ENCODE data around the gene SH3RF2.

The SH3RF2 gene

GRCh38 chr5:146109379-146109778, 173.0 kb downstream of the SH3RF2 start:
- H3K36me3 ChIP-seq (ENCODE audit: control insufficient read depth, insufficient read depth, low read length), result peaks cover 4% of the 10 kb centered on the region
- no peak overlapping the region for H3K4ac ChIP-seq (ENCODE audit: low read depth, low read length)
- no peak overlapping the region for H3K18ac ChIP-seq (ENCODE audit: low read length)
- no peak overlapping the region for H4K8ac ChIP-seq (ENCODE audit: low read depth, low read length)
- H3K56ac ChIP-seq (ENCODE audit: low read length), result no peak overlapping the region
- WGBS (ENCODE audit: extremely low coverage, insufficient coverage, low lambda C conversion rate), result no CpG with 5 or more reads among the region's 1 CpG
- no peak overlapping the region for H2BK15ac ChIP-seq (replicated peaks; ENCODE audit: low read depth)
- H2AK5ac ChIP-seq (ENCODE audit: low read length), result no peak overlapping the region
- H3K79me2 ChIP-seq (ENCODE audit: control insufficient read depth, insufficient read depth, low read length), result no peaks in the 10 kb centered on the region
- H3K4me2 ChIP-seq (ENCODE audit: low read length), result no peak overlapping the region
- no peaks in the 10 kb centered on the region for H3K79me1 ChIP-seq (ENCODE audit: low read length)
- H3K27ac ChIP-seq (ENCODE audit: low read depth, low read length), result no peak overlapping the region
- no peak overlapping the region for H2BK5ac ChIP-seq (ENCODE audit: low read length)
- H3K4me1 ChIP-seq (ENCODE audit: control insufficient read depth, low read depth, low read length), result no peaks in the 10 kb centered on the region
- no peak overlapping the region for H2BK120ac ChIP-seq (ENCODE audit: low read depth, low read length)
- H4K5ac ChIP-seq (ENCODE audit: low read length), result no peak overlapping the region
- no peak overlapping the region for H3K9ac ChIP-seq (ENCODE audit: low read length)
- no peak for DNase-seq
- no peak overlapping the region for H3K23ac ChIP-seq (ENCODE audit: low read length)
- no peaks in the 10 kb centered on the region for H3K27me3 ChIP-seq (ENCODE audit: insufficient read depth, low read length, poor library complexity)
- no peak overlapping the region for H3K4me3 ChIP-seq (ENCODE audit: low read length)

GRCh38 chr5:146111409-146111808, 175.0 kb downstream of the SH3RF2 start:
- Histone ChIP-seq H3K9ac (ENCODE audit: low read length) (no peak overlapping the region), H2BK5ac (ENCODE audit: low read length) (no peak overlapping the region), H3K23ac (ENCODE audit: low read length) (no peak overlapping the region), H4K5ac (ENCODE audit: low read length) (no peak overlapping the region), H3K4ac (ENCODE audit: low read depth, low read length) (no peak overlapping the region), H3K4me1 (ENCODE audit: control insufficient read depth, low read depth, low read length) (no peaks in the 10 kb centered on the region), H2BK15ac (replicated peaks; ENCODE audit: low read depth) (no peak overlapping the region), H3K4me3 (ENCODE audit: low read length) (no peak overlapping the region), H3K27ac (ENCODE audit: low read depth, low read length) (no peak overlapping the region), H3K79me2 (ENCODE audit: control insufficient read depth, insufficient read depth, low read length) (no peaks in the 10 kb centered on the region), H3K27me3 (ENCODE audit: insufficient read depth, low read length, poor library complexity) (no peaks in the 10 kb centered on the region), H3K56ac (ENCODE audit: low read length) (no peak overlapping the region), H3K4me2 (ENCODE audit: low read length) (no peak overlapping the region), H3K79me1 (ENCODE audit: low read length) (no peaks in the 10 kb centered on the region), H3K36me3 (ENCODE audit: control insufficient read depth, insufficient read depth, low read length) (peaks cover 4% of the 10 kb centered on the region), H2AK5ac (ENCODE audit: low read length) (no peak overlapping the region), H2BK120ac (ENCODE audit: low read depth, low read length) (no peak overlapping the region), H4K8ac (ENCODE audit: low read depth, low read length) (no peak overlapping the region), H3K18ac (ENCODE audit: low read length) (no peak overlapping the region)
- no CpG with 5 or more reads among the region's 1 CpG for WGBS (ENCODE audit: extremely low coverage, insufficient coverage, low lambda C conversion rate)
- DNase-seq, result no peak

- Histone ChIP-seq H3K27me3 (ENCODE audit: insufficient read depth, low read length, poor library complexity) (no peaks in the 10 kb centered on the region), H3K27ac (ENCODE audit: low read depth, low read length) (no peak overlapping the region), H2BK15ac (replicated peaks; ENCODE audit: low read depth) (no peak overlapping the region), H4K5ac (ENCODE audit: low read length) (no peak overlapping the region), H3K23ac (ENCODE audit: low read length) (no peak overlapping the region), H3K79me2 (ENCODE audit: control insufficient read depth, insufficient read depth, low read length) (no peaks in the 10 kb centered on the region), H2BK120ac (ENCODE audit: low read depth, low read length) (no peak overlapping the region), H3K79me1 (ENCODE audit: low read length) (no peaks in the 10 kb centered on the region), H3K4me3 (ENCODE audit: low read length) (no peak overlapping the region), H3K56ac (ENCODE audit: low read length) (no peak overlapping the region), H3K9ac (ENCODE audit: low read length) (no peak overlapping the region), H4K8ac (ENCODE audit: low read depth, low read length) (no peak overlapping the region), H3K4me2 (ENCODE audit: low read length) (no peak overlapping the region), H3K18ac (ENCODE audit: low read length) (no peak overlapping the region), H3K36me3 (ENCODE audit: control insufficient read depth, insufficient read depth, low read length) (peaks cover 4% of the 10 kb centered on the region), H2AK5ac (ENCODE audit: low read length) (no peak overlapping the region), H2BK5ac (ENCODE audit: low read length) (no peak overlapping the region), H3K4me1 (ENCODE audit: control insufficient read depth, low read depth, low read length) (no peaks in the 10 kb centered on the region), H3K4ac (ENCODE audit: low read depth, low read length) (no peak overlapping the region)
- no peak for DNase-seq
- no CpG with 5 or more reads among the region's 5 CpGs for WGBS (ENCODE audit: extremely low coverage, insufficient coverage, low lambda C conversion rate)
Measured at GRCh38 chr5:146112476-146112875, 176.1 kb downstream of the SH3RF2 start.
